IMR-90 (cell line): Measurements from ENCODE around the gene SLC44A4. TPM values are rescaled to one million over a fixed set of nuclear protein-coding genes. Genes with fewer than 3 reads are reported as not detected.

Source experiments
- MAZ ChIP-seq: IDR thresholded peaks from 2 replicates; pipeline ENCODE4 v1.6.1; 2012; ENCODE audit warnings: low read depth, mild to moderate bottlenecking, low read length, improper control_type of control experiment, moderate library complexity, borderline replicate concordance
- USF2 ChIP-seq: fragments of 150-350 bp; IDR thresholded peaks from 2 replicates; pipeline ENCODE4 v1.6.1; 2017; ENCODE audit warnings: mild to moderate bottlenecking, antibody characterized with exemption, low read length, low read depth
- polyA plus RNA-seq, 3 experiments: library from polyadenylated mRNA; depleted of rRNA; stranded (reverse); fragments of >200 nt; gene quantifications; 2 replicates each; pipeline ENCODE4 v1.2.3, GENCODE V29; 2012; ENCODE audit warnings: low replicate concordance in 1 of 3
- total RNA-seq: library from RNA; depleted of rRNA; stranded (reverse); fragments of >200 nt; gene quantifications from 2 replicates; pipeline ENCODE4 v1.2.3, GENCODE V29; 2012

The SLC44A4 gene
- total and polyA plus RNA-seq, 2 of the 4 experiments (the other 2 are of a cell fraction): 0.14 to 0.36 TPM

- TF ChIP-seq MAZ (0 out of 2 replicates have a peak, but pooled peaks have one; percentile 58), USF2 (no peak)
Measured at GRCh38 chr6:31827286-31828079, 51.3 kb downstream of the SLC44A4 start, which contains the start of gene HSPA1B (continued).
